GM19351 (cell line): ENCODE results near the gene PLAC9.
"Not testable (repeated sequence)": the region's sequence is repeated elsewhere in the genome, so short reads cannot be mapped to it uniquely, and the experiment has no call there.

Source experiments
- ATAC-seq: cut with Tn5 transposase; IDR thresholded peaks from one replicate; pipeline ENCODE4 v1.9.1; 2021; ENCODE audit warnings: mild to moderate bottlenecking, moderate library complexity; ENCODE audit not compliant: unreplicated experiment

The PLAC9 gene

GRCh38 chr10:80132299-80133139 is at the start of gene PLAC9:
TSS of gene PLAC9 (plus strand) at chr10:80132730. CDS start at chr10:80132763, 33 bp downstream.
- ATAC-seq = no peak

GRCh38 chr10:80090121-80090520 is 42.4 kb upstream of the PLAC9 start:
- no peak for ATAC-seq

- no peak for ATAC-seq
Measured at GRCh38 chr10:80094231-80094630, 38.3 kb upstream of the PLAC9 start.

GRCh38 chr10:80098272-80098671 is 34.3 kb upstream of the PLAC9 start:
- ATAC-seq = not testable (repeated sequence)

- not testable (repeated sequence) for ATAC-seq
Measured at GRCh38 chr10:80099295-80099694, 33.2 kb upstream of the PLAC9 start.

GRCh38 chr10:80100116-80100515 is 32.4 kb upstream of the PLAC9 start:
- ATAC-seq = no peak

GRCh38 chr10:80100861-80101695 is 31.5 kb upstream of the PLAC9 start:
- ATAC-seq = no peak

- ATAC-seq = peak; percentile 64
Measured at GRCh38 chr10:80104066-80104926, 28.2 kb upstream of the PLAC9 start.

GRCh38 chr10:80108576-80109239 is 23.8 kb upstream of the PLAC9 start:
- ATAC-seq = no peak

- ATAC-seq = no peak
Measured at GRCh38 chr10:80110986-80111385, 21.5 kb upstream of the PLAC9 start.

- ATAC-seq = no peak
Measured at GRCh38 chr10:80118669-80119068, 13.9 kb upstream of the PLAC9 start.

- ATAC-seq = no peak
Measured at GRCh38 chr10:80122110-80122710, 10.3 kb upstream of the PLAC9 start.

- ATAC-seq = no peak
Measured at GRCh38 chr10:80122746-80123145, 9.8 kb upstream of the PLAC9 start.

GRCh38 chr10:80126876-80127275 is 5.7 kb upstream of the PLAC9 start:
- no peak for ATAC-seq

GRCh38 chr10:80131499-80131901 is 1.0 kb upstream of the PLAC9 start:
- no peak for ATAC-seq

GRCh38 chr10:80133206-80133605 is 676 bp downstream of the PLAC9 start:
- ATAC-seq = no peak

GRCh38 chr10:80133687-80134086 is 1.2 kb downstream of the PLAC9 start:
- not testable (repeated sequence) for ATAC-seq

GRCh38 chr10:80136134-80136571 is 3.6 kb downstream of the PLAC9 start:
- ATAC-seq = no peak

GRCh38 chr10:80137031-80137862 is 4.7 kb downstream of the PLAC9 start:
- ATAC-seq = no peak
